Measurements from ENCODE around the gene HSPB8.
"Not testable (repeated sequence)": the region's sequence is repeated elsewhere in the genome, so short reads cannot be mapped to it uniquely, and the experiment has no call there.

Gene HSPB8

DNA sequence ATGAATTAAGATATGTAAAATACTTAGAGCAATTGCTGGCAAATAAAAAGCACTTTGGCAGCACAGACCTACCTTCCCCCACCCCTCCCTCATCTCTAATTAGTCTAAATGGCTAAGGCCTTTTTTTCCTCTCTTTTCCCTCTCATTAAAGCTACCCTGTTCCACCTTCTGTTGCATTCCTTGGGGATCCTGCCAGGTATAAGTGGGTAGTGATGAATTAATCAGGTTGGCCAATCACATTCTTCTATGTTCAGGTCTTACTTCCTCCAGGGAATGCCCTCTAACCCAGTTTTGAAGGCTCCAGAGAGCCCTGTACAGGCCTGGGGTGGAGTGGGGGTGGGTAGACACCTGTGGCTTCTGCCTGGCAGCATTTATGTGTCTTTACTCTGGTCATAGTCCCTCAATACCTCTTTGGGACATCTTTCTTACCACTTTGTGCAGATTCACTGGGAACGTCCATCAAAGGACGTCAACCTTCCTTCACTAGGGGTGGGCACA, 28.4 kb downstream of the HSPB8 start:
- no peak for DNase-seq

DNA sequence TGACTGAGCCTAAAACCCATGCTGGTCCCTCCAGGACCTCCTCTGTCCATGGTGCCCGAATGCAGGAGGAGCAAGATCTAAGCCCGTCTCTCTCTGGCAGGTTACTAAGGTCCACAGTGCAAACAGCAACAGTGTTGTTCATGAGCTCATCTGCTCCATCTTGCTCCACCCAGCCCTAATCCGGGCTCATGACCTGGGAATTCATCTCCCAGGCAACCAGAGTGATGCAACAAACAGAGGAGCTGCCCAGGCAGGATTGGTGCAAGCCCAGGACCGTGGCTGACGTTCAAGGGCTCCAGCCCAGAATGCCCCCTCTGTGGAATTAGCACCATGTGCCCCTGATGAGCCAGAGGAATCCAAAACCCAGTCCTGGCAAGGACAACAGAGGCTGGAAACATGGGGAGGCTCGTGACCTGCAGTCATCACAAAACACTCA, 29.9 kb downstream of the HSPB8 start:
- no peak for DNase-seq

DNA sequence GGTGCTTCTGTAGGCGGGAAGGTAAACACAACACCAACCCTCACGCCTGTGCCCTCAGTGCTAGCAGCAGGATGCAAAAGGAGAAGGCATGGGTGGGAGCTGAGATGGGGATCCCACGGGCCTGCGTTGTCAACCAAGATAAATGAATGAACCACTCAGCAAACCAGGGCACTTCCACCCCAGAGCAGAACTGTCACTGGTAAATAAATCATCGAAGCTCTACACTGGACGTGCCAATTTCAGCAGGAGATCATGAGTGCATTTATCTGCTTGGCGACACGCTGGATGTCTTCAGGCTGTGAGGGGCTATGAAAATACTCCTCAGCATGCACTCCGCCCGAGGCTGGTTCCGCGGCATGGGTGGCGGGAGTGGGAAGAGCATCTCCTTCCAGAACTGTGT, 33.2 kb downstream of the HSPB8 start:
- no peak for DNase-seq

DNA sequence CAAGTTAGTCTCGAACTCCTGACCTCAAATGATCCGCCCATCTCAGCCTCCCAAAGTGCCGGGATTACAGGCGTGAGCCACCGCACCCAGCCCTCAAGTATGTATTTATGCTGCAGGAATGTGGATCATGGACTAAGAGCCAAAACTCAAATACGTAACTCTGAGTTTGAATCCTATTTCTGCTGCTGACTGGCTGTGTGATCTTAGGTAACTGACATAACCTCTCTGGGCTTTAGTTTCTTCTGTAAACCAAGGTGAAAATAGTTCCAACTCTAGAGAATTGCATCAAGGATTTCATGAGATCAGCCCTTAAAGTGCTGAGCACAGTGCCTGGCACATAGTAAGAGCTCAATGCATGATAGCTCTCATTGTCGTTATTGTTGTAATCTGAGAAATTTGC, 37.4 kb downstream of the HSPB8 start:
- DNase-seq = no peak

DNA sequence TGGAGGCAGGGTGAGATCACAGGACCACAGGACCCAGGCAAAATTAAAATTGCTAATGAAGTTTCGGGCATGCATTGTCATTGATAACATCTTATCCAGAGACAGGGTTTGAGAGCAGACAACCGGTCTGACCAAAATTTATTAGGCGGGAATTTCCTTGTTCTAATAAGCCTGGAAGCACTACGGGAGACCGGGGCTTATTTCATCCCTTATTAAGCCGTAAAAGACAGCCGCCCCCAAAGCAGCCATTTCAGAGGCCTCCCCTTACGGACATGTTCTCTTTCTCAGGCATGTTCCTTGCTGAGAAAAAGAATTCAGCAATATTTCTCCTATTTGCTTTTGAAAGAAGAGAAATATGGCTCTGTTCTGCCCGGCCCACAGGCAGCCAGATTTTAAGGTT, 40.1 kb downstream of the HSPB8 start:
- DNase-seq = not testable (repeated sequence)

DNA sequence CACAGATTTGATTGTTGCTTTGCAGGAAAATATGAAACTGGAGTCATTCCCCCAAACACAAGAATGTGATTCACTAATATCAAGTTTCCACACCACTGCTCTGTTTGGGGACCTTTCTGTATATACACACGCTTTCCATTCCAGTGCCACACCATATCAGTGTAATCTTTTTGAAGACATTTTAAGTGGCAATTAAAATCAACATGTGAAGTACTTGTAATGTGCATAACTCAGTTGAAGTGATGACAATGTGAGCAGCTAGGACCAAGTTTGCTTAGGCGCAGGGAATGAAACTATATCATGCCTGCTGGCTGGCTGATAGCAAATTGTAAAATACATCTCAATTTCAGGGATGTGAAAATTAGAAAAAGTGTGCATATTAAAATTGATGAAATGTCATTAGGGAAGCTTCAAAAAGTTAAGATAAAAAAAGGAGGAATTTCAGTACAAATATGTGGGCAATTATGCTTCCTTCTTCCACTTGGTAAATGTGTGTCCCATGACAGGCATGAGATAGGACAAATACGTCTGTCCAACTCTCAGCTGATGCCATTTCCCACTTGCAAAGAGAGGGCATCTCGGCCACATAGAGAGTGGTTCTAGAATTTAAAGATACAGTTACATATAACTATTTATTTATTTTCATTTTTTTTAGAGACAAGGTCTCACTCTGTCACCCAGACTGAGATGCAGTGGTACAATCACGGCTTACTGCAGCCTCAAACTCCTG, 43.7 kb downstream of the HSPB8 start:
- DNase-seq = no peak

DNA sequence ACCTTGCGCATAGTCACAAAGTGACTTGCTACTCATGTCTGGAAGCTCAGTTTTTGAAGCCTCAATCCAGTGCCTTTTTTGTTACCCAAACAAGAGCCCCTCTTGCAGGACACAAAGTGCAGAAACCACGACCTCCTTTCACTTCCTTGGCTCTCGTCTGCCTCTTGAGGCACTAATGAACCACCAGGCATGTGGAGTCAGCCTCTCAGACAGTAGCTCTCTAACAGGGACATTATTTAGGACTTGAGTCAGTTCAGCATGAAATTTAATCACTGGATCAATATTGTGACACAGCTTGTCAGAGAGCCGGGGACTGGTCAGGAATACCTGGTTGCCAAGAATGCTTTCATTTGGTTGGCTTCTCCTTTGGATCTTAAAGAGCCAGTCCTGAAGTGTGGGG, 46.7 kb downstream of the HSPB8 start:
- no peak for DNase-seq

DNA sequence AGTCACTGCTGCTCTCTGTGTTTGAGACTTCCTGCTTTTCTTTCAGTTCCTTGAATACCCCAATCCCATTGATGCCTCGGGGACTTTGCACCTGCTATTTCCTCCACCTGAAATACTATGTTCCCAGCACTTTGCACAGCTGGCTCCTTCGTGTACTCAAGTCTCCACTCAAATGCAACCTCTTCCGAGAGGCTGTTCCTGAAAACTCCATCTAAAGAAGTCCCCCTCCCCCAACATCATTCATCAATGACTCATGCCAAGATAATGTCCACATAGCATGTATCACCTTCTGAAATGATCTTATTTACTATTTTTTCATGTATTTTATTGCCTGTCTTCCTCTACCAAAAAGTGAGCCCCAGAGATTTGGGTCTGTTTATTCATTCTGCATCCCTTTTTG, 48.6 kb downstream of the HSPB8 start:
- DNase-seq = no peak

DNA sequence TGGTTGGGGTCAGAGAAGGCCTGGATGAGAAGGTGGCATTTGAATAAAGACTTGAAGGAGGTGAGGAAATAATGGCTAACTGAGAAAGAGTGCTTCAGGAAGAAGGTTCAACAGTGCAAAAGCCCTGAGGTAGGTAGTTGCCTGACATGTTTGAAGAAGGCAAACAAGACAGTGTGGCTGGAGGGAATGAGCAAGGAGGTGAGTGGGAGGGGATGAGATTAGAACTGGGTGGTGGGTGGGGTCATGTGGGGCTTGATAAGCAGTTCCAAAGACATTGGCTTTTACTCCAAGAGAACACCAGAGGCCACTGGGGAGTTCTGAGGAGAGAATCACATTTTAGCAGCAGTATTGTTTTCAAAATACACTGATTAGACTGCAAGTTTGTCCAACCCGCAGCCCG, 50.5 kb downstream of the HSPB8 start:
- DNase-seq = no peak

DNA sequence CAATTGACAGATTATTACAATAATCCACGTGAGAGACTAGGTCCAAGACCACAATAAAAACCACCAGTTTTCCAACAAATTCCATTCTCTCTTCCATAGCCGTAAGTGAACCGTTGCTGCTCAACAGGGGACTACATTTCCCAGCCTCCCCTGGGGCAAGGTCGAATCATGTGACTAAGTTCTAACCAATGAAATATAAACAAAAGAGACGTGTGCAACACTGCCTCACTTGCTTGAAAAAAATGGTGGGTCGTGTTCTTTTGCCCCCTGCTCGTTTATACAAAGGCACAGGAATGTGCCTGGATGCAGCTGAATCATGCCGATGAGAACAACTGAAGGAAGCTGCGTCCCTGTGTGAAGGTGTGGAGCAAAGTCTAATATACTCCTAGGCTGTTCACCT, 51.1 kb downstream of the HSPB8 start:
- DNase-seq = no peak

DNA sequence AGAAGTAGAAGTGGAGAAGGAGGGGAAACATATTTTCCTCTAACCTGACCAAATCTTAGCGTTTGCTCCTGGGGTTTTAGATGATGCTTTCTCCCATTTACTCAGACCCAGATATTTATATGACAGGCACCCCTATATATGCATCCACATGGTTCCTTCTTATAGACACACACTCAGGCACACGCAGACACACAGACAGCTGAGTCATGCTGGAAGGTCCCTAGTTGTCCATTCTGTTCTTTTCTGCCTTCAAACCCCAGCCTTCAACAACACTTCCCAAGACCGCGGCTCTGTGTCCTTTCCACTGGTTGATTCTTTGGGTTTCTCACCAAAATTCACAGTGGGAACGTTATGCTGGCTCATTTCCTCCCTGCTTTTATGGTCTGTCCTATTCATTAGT, 52.1 kb downstream of the HSPB8 start:
- no peak for DNase-seq

DNA sequence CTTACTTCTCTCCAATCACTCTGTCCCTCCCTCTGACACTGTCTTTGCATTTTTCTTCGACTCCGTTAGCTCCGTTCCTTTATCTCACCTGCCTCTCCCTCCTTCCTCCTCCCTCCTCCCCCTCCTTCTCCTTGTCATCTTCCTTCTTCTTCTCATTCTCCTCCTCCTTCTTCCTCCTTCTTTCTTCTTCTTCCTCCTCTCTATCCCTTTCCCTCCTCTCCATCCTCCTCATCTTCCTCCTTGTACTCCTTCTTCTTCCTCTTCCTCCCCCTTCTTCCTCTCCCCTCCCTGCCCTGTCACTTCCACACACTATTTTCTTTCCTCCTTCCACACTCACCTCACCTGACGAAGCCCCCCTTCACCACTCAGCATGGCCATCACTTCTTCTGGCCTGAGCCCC, 53.0 kb downstream of the HSPB8 start:
- no peak for DNase-seq

DNA sequence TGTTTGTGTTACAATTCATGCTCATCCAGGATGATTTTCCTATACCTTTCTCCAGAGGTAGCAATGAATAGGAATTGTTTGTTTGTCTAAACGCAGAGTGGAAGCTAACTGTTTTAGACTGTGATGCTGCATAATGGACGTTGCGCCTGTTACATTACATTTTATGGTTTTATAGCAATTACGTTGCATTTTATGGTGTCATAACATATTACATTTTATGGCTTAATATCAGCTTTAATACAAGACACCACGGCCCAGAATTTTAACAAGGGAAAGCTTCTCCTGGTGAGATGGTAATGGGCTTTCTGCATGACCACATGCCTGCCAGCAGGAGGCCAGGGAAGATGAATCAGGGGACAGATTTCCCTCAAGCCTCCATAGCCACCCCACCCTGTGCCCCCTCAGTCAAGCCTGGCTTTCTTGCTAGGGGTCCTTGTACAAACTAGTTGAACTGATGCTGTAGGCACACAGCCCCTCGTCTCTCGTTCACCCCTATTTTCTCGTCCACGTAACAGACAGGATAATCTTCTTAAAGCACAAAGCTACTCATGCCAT, 56.5 kb downstream of the HSPB8 start:
- DNase-seq = no peak

DNA sequence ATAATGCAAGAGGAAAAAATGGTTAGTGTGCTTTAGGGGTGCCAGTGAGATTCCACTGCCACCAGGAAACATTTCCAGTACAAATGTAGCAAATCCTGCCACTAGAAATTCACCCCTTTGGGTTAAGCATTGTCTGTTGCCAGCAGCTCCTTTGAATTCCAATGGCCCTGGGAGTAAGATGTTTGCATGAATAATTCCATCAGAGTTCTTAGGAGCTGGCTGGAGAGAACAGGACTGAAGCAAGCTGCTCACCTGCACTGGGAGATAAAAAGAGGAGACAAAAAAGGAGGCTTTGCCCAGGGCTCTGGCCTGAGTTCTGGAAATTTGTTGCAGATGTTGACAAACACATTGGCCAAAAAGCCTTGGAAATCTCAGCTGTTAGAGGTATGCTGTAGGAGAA, 57.6 kb downstream of the HSPB8 start:
- no peak for DNase-seq

DNA sequence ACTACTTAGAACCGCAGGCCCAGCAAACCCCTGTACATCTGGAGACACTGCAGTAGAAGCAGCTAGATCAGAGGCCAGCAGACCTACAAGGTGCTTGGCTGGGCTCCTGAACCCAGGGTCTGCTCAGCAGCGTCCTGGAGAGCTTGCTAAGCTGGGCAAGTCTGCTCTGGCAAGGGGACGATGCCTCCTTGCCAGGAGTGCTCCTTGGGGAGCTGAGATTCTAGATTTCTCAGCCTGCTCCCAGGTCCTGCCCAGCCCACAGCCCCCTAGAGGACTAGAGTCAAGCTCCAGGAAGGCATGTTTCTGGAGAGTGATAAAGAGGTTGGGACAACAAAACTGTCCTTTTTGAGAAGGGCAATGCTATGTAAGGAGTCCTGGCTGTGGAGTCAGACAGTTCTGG, 60.3 kb downstream of the HSPB8 start:
- no peak for DNase-seq

DNA sequence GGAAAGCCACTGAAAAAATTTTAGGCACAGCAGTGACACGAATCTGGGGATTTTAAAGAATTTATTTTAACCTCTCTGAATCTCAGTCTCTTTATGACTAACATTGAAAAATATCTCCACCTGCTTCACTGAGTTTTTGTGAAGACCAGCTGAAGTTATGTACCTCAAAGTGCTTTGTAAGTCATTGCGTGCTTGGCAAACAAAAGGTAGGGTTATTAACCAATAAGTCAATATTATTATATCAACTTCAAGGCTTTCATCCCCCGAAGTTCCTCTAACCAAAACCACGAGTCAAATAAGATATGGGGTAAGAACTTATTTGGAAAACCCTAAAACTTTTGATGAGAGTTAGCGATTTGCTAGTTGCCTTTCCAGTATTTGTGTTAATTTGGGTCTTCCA, 62.3 kb downstream of the HSPB8 start:
- DNase-seq = no peak

DNA sequence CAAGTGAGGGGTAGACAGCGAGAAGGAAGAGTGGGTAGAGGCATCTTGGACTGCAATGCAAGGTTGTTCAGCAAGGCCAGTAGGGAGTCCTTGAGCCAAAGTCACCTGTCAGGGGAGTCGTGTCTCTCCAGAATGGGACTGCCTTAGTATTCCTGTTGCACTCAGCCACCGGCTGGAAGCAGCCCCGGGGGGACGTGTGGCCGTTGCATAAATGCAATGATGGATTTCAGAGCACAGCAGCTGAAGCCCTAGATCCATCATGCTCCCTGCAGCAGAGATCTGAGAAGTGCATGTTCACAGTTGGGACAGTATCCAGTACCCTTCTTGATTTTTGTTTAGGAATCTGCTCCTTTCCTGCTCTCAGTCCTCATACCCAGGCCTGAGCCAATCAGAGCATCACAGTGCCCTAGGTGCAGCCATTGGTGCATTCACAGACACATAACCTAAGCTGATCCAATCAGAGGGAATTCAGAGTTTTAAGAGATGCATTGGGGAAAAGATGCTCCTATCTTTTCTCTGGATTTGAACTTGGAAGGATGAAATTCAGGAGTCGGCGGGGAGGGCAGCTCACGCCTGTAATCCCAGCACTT, 62.9 kb downstream of the HSPB8 start:
- DNase-seq = no peak

Data from activated T-cell treated with anti-CD3 and anti-CD28 coated beads for 4 hours (primary cell).